Measurements from ENCODE around the gene KAZN.
"Not testable (repeated sequence)": the region's sequence is repeated elsewhere in the genome, so short reads cannot be mapped to it uniquely, and the experiment has no call there.

Gene KAZN

DNA sequence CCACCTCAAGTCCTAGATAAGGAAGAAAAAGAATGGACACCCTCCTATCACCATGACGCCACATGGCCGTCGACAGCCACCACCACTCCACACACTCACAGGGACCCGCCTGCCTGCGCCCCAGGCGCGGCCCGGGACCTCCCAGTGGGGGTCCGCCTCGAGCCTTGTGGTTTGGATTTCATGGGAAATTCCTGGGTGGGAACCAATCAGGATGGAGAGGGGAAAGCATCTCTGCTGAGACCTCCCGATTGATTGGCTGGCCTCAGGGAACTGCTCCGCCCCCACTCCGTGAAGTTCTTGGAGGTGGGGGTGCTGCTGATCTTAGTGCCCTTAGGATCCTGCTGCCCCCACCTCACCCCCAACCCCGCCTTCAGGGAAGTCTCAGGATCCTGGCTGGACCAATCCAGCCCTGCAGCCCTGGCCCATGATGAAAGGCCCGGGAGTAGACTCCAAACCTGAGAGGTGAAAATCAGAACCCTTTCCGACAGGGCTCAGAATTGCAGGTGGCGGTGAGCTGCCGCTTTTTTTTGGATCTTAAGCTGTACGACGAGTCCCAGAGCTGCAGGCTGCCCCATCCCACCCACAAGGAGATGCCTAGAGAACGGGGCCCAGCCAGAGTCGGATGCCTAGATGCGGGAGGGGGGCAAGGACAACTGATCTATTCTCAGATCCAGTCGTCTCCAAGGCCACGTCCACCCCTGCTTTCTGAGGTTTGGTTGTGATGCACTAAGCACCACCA is 526.0 kb downstream of the KAZN start:
- DNase-seq, result no peak

DNA sequence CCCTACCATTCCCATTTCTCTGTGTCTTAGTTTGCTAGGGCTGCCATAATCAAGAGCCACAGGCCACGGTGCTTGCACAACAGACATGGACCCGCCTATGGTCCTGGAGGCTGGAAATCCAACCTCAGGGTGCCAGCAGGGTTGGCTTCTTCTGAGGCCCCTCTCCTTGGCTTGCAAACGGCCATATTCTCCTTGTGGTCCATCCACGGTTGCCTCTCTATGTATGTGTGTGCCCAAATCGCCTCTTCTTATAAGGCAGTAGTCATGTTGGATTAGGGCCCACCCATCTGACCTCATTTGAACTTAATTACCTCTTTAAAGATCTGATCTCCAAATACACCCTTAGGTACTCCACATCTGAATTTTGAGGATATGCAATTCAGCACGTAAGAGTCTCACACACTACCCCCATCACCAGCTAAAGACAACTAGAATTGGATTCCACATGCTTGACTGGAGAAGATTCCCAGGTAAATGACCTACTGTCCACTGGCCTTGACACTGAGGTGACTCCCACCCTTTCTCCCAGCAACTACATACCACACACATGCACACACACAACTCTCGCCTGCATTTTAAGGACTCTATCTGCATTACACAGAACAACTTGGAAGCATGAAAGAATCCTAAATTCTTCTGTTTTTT is 526.7 kb downstream of the KAZN start:
- DNase-seq, result no peak

DNA sequence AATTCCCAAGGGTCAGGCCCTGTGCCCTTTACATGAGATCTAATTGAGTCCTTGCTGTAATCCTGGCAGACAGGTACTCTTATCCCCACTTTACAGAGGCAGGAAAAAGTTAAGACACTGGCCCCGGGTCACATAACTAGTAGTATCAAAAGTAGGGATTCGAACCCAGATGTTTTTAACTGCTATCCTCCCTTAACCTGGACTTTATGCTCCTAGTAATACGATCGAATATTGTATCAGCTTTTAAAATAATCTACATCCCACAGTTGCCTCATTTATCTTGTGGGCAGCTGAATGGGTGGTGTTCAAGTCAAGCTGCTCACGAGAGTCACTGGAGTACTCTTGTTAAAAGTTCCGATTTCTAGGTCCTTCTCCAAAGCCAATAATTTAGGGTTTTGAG is 529.6 kb downstream of the KAZN start:
- DNase-seq, result no peak

DNA sequence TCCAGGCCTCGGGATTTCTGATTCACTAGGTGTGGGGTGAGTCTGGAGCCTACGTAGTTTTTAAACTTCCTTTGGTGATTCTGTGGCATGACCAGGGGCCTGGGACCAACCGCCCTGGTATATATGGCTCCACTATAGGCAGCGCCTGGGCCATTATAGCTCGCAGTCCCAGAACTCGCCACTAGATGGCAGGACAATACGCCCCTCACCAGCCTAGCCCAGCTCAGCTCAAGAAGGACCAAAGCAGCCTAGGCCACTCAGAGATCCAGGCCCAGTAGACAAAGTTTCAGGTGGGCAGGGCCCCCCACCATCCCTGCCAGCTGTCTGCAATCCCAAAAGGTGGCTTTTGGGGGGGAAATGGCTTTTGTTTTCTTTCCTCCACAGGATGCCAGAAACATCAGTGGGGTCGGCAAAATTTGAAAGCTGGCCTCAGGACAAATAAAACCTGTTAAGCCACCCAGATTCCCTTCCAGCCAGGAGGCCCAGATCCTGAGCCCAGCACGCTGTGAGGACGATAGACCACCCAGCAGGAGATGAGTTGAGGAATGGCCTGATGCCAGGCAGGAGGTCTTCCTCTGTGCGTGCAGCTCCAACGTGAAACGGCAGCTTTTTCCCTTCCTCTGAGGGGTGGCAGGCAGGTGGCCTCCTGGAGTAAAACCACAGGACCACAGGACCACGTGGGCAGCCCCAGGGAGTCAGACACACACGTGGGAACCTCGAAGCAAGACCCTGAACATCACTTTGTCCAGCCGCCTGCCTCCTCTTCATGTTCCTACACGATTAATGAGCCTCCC is 530.2 kb downstream of the KAZN start:
- DNase-seq, result peak; percentile 81

DNA sequence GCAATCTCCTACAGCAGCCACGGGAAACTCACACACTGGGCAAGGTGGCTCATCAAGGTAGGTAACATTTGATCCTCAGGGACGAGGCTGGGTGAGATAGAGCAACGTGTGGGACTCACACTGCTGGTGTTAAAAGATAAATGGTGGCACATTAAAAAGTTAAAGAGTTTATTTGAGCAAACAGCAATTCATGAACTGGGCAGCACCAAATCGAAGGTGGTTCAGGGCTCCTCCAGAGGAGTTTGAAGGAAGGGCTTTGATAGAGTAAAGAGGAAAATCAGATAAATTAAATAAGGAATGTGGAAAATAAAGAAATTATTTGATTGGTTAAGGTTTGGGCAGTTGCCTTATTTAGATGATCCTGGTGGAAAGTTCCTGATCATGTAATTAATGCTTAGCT is 531.5 kb downstream of the KAZN start:
- no peak for DNase-seq

DNA sequence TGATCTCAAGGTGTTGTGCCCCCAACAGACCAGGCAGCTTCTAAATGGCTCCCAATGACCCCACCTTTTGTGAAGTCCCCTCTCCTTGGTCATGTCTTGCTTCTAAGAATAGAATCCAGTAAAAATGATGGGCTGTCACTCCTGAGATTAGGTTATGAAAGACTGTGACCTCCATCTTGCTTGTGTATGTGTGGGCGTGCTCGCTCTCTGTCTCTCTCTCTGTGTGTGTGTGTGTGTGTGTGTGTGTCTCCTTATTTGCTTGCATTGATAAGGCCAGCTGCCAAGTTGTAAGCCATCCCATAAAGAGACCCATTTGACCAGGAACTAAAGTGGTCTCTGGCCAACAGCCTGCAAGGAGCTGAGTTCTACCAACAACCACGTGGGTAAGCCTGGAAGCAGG is 532.1 kb downstream of the KAZN start:
- no peak for DNase-seq

DNA sequence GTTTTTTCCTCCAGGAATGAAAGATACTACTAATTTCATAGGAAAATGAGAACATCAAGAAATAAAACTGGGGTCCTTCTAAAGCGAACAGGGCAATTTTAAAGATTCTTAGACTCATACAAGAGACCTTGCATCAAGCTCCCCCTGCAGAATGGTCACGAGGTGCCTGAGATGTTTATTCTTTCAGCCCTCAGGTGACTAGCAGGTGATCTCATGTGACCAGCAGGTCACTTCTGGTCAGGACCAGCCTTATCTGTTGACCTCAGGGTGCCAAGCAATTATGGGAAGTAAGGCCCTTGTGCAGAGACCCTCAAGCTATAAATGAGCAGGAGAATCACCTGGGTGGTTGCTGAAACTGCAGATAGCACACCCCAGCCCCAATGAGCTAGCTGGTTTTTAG is 534.5 kb downstream of the KAZN start:
- DNase-seq, result no peak

DNA sequence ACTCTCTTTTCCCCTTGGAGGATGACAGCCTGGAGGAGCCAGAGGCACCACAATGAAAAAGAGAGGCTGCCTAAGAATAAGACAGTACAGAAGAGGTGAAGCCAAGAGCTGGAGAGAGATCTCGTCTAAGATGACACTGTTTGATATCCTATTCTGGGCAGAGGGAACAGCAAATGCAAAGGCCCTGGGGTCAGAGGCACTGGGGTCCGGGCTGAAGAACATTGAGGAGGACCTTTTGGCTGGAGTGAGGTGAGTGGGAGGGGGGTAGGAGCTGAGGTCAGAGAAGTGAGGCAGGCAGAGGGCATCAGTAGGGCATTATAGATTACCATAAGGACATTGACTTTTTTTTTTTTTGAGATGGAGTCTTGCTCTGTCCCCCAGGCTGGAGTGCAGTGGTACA is 535.8 kb downstream of the KAZN start:
- no peak for DNase-seq

DNA sequence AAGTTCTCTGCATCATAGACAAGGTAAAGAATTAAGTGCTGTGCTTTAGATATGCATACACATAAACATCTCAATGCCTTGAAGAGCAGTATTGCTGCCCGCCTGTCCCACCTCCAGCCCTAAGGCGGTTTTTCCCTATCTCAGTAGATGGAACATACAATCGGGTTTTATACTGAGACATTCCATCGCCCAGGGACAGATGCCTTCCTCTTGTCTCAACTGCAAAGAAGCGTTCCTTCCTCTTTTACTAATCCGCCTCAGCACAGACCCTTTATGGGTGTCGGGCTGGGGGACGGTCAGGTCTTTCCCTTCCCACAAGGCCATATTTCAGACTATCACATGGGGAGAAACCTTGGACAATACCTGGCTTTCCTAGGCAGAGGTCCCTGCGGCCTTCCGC is 537.1 kb downstream of the KAZN start:
- DNase-seq, result not testable (repeated sequence)

DNA sequence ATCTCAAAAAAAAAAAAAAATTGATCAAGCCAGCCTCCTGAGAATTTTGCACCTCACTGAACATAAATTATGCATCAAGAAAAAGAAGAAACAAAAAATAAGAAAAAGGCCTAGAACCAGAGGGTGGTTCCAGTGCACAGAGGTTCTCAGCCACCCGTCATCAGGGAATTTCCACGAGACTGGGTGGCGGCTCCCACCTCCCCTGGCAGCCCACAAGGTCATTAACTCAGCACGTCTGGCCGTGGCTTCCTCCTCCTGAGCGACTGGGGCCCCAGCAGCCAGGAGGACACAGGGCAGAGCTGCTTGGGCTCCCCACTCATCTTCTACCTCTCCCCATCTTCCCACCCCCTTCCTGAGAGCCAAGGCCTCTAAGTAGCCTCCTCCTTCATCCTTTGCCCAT is 539.3 kb downstream of the KAZN start:
- DNase-seq, result no peak

DNA sequence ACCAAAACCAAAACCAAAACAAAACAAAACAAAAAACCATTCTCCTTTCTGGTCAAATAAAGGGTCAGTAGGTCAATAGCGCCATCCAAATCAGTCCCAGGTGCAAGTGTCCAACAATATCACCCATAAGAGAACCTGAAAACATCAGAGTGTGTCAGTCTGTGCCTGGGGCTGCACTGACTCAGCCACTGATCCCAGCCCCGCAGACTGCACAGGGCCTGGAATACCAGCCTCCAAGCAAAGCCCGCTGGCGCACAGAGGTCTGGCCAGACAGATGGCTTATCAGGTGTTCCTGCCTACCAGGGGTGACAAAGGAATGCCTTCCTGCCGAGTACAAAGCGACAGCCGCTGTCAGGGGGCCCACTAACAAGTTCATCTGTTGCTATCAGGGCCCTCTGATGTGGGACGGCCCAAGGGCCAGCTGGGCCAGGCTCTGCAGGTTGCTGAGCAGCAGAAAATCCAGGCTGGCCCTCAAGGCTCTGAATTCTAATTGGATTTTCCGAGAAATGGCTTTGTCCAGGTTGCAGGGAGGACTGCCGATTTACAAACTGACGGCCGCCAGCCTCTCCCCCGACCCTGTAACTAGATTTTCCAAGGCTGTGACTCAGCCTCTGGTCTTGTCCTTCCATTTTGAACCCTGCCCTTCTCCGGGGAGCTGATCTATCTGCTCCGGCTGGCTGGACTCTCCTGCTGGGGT is 541.3 kb downstream of the KAZN start:
- DNase-seq, result no peak

DNA sequence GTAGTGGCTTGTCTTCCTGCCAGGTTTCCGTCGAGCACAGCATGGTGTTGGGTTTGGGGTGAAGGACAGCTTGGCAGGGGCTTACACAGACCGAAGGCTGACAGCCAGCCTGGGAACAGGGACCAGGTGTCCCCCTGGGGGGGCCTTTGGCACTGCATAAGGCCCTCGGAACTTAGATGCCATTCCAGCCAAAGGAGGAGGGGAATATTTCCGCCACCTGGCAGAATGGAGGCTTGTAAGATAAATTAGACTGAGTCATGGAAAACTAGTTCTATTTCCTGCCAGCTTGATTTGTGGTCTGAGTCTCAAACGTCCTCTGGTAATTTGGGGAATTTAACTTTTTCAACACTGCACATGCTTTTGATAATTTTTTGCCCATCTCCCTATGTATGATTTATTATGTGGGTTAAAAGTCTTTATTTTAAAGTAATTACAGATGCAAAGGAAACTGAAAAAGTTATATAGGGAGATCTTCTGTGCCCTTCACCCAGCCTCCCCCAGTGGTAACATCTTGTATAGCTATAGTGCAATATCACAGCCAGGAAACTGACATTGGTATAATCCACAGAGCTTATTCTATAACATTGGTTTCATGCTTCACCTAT is 543.6 kb downstream of the KAZN start:
- no peak for DNase-seq

DNA sequence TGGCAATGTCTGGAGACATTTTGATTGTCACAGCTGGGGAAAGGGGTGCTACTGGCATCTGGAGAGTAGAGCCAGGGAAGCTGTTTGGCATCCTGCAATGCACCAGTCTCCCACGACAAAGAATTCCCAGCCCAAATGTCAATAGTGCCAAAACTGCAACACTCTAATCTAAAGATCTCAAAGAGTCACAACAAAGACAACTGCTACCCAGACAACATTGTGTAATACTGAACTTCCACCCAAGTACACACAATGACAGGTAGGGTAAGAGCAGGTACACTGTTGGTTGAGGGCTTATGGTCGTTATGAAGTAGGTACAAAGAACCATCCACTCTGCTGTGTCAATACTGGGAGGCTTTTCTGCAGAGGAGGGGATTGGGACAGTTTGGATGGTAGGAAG is 546.8 kb downstream of the KAZN start:
- no peak for DNase-seq

DNA sequence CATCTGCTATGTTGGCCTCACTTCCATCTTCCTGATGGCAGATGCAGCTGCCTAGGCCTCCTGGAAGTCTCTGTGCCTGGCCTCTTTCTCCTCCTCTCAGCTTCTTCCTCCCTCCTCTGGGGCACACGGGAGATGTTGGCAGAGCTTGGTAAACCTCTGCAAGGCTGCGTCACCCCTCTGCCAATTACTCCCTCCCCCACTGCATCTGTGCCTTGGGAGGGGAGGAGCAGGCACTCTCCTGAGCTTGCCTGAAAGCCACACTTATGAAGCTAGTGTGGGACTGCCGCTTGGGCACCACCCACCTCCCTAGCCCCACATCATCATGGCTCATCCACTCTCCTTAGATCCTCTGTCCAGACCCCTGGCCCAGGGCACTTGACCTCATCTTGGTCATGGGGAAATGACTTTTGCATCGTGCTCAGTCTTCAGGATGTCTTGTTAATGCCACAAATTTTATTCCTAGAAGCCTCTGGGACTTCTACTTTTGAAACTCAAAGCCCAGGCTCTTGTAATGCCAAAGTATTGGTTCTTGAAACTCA is 547.7 kb downstream of the KAZN start:
- no peak for DNase-seq

DNA sequence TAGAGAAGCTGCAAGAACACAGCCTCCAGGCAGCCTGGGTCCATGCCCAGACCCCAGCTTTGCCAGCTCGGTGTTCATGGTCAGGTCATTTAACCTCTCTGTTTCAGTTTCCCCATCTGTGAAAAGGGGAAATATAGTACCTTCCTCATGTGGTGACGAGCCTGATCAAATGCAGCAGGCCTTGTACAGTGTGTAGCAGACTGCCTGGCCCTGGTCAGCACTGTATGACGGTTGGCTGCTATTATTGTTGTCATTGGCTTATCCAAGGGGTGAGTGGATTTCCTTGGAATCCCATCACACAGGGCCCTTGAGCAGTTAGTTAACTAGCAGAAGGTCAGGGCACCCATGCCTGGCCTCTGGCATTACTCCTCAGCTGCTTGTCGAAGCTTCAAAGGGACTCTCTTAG is 548.5 kb downstream of the KAZN start:
- DNase-seq, result no peak

DNA sequence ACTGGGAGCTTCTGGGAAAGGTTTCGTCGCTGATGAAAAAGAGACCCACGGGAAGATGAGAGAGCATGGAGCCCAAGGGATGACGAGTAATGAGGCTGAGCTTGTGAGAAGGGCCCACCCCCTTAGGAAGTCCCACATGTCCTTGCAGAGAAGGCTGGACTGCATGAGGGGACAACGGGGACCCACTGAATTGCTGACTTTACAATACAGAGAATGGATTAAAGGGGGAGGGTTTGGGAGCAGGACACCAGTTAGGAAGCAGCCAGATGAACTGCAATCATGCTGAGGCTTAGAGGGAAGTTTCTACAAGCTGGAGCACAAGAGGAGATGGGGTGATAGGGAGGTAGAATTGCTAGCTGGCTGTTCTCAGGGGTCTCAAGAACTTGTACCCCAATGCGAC is 549.5 kb downstream of the KAZN start:
- DNase-seq, result no peak

DNA sequence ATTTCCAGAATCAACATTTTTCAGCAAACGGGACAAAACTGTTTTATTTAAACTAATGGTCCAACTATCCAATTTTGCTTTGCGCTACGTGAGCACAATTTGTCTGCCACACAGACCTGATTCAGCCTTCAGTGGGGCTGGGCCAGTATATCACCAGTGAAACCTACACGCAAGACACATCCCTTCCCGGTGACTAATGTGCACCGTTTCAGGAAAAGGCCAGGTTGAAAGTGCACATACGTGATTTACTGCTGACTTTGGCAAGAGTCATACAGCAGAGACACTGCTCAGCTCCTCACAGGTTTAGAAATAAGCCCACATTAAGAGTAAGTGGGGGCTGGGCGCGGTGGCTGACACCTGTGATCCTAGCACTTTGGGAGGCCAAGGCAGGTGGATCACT is 550.0 kb downstream of the KAZN start:
- DNase-seq, result no peak

DNA sequence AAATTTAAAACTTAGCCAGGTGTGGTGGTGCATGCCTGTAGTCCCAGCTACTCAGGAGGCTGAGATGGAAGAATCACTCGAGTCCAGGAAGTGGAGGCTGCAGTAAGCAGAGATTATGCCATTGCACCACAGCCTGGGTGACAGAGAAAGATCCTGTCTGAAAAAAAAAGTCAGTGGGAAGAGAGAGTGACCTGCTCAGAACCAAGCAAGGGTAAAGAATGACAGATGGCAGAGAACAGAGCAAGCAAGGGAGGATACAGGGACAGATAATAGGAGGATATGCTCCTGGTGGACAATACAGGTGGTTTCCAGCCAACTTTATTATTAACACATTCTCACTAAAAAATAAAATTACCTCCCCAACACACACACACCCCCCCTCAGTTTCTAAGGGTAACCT is 550.5 kb downstream of the KAZN start:
- DNase-seq, result no peak

DNA sequence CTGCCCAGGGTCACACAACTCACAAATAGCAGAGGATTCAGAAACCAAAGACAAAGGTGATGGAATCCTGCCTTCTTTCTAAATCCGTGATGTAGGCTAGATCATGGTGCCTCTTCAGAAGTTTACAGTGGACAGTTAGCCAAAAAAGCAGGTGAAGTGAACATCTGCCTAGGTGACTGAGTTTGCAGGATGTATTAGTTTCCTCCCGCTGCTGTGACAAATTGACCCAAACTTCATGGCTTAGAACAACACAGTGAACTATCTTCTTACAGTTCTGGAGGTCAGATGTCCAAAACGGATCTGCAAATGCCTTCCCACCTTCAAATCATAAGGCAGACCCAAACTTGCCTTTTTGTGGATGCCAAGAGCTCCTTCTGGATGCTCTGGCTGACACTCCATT is 551.9 kb downstream of the KAZN start:
- no peak for DNase-seq

DNA sequence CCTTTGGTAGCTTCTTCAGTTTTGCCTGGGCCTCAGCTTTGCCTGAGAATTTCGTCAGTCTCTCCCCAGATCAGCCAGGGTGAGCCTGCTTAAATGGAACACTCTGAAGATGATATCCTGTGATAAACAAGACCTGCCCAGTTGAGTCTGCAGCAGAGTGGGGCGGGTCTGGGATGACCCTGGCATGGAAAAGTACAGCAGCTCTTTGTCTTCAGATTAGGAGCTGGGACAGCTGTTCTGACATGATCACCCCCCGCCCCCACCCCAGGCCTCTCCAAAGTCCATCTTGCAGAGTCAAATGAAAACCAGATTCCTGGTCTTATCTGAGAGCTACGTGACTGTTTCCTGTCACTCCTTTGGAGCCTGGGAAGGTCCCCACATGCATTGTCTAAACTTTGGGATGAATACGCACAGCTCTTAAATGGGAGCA is 552.9 kb downstream of the KAZN start:
- no peak for DNase-seq

DNA sequence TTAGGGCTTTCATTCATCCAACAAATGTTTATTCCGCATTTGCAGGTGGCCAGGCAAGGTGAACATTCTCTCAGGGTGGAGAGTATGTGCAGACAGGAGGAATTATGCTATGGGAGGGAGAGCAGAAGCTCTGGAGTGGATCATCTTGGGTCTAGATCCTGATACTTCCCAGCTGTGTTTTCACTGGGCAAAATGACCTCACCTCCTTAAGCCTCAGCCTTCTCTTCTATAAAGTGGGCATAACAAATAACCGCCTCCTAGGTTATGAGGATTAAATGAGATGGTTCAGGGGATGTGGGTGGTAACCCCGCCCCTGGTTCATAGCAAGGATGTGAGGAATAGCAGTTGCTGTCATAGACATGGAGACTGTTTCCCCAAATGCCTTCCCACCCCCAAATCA is 553.4 kb downstream of the KAZN start:
- no peak for DNase-seq

DNA sequence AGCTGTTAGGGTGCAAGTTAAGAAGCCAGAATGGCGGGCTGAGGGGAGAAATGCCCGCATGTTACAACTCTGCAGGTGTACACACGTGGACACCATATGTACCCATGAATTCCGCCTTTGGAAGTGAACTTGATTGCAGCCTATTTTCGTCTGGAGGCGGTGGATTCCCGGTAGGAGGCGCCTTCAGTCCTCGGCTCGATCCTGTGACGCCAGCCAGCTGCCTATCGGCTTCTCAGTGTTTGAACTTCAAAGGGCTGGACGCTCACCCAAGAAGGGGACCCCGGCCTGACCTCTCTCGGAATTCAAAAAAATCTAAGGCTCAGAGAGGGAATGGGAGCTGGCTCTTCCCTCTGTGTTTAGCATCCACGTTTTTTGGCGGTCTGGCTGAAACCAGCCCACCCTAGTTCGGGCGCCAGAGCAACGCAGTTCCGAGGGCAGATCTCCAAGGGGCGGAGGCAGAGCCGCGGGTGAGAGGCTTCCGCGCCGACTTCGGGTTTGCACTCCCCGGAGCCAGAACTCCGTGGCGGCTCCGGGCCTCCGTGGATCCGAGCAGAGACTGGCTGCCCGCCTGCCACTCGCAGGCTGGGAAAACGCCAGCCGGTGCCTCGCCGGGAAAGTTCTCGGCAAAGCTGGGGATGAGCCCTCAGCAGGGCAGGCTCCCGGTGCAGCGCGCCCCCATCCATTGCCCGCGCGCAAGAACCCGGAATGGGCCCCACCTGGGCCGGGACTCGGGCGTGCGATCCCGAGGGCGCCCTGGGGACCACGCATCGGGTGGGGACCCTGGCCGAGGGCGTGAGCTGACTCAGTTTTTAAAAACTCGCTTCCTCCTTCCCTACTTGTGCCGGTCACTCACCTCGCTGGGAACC is 554.1 kb downstream of the KAZN start:
- DNase-seq, result peak; percentile 90
